Ammon's horn (tissue), 1 donor: ENCODE data around the gene RUNX3.
A peak's percentile ranks its signal among the peaks of the same experiment; 100 is the strongest.

ENCODE experiments used
- DNase-seq: peaks from one replicate; pipeline ENCODE4 v3.0.0-alpha.2; 2016; ENCODE audit warnings: low spot score

Gene RUNX3

DNA sequence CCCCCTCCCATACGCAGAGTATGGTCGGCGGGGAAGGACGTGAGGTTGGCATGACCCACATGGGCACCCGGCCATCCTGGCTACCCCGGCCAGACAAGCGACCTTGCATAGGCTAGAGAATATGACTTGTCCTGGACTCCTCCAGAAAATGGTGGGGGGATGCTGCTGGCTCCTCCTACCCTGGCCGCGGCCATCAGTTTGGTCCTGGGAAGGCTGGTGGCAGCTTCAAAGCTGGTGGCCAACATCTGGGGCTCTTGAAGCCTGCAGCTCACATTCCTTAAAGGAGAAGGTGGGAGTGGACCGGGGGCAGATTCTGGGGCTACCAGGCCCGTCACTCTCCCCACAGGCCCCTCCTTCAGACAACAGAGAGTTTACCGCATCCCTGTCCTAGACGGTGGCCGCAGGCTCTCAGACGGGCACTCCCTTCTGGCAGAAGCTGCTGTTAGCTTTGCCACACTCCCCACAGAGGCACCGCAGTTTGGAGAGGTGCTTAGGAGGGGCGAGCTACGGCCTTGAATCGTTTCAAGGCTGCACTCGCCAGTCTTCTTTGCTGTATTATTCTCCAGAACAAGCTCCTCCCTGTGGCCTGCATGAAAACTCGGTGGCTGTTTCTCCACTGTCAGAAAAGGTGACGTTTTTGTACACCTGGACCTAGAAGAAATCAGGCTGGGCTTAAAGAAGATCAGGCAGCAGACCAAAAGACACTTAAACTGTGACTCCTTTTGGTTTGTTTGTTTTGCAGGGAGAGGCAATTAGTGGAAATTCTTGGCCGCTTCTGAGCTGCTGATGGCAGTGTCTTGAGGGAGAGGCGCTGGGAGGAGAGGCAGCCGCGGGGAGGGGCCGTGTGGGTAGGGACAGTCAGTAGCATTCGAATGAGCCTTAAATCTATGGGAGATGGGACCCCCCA, 68.0 kb downstream of the RUNX3 start:
- no peak for DNase-seq

DNA sequence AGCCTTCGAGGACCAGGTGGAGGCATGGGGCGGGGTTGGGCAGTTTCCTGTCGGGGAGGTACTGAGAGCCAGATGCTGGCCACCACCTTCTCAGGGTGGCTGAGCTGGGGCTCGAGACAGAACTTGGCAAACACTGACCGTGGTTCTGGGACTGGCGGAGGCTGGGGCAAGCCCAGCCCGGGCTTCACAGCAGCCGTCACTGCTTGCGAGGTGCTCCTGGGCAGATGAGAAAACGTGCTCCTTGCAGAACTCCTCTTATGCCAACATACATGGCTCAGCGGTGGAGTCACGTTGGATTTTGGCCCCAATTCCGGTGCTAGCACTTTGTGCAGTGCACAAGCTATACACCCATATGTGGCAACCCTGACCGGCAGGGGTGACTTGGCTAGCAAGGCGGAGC, 69.2 kb downstream of the RUNX3 start:
- no peak for DNase-seq

DNA sequence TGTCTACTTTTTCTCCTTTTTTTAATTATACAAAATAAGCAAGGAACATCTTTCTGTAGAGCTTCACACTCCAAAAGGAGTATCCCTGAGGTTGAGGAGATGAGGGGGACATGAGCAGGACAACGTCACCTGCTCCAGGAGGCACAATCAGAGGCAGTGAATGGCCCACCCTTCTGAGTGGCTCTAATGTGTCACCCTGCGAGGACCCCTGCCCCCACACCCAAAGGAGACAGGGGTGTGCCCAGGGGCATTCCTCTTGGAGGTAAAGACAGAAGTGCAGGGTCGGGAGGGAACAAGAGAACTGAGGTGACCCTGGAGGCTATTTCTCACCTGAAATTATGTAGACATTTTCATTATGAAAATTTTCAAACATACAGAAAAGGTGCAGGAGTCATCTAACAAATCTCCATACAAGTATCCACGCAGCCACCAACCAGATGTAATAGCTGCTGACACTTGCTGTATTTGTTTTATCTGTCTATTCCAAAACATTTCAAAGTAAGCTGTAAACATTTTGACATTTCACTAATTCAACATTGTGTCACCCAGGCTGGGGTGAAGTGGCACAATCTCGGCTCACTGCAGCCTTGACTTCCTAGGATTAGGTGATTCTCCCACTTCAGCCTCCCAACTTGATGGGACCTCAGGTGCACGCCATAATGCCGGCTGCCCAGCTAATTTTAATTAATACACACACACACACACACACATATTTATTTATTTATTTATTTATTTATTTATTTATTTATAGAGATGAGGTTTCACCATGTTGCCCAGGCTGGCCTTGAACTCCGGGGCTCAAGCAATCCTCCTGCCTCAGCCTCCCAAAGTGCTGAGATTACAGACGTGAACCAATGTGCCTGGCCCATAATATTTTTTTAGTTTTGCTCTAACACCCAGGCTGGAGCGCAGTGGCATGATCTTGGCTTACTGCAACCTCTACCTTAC, 70.7 kb downstream of the RUNX3 start:
- no peak for DNase-seq

DNA sequence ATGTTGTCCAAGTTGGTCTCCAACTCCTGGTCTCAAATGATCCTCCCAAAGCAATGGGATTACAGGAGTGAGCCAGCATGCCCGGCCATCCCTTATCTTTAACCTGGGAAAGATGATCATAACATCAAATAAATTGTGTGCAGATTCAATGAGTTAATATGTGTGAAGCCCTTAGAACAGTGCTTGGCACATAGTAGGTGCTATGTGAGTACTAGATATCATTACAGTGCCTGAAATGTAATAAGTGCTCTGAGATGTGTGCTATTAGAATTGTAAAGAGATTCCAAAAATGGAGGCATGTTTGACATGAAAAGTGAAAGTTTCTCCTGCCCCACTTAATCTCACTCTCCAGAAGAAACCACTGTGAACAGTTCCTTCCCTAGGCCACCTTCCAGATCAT, 71.8 kb downstream of the RUNX3 start:
- DNase-seq = no peak

DNA sequence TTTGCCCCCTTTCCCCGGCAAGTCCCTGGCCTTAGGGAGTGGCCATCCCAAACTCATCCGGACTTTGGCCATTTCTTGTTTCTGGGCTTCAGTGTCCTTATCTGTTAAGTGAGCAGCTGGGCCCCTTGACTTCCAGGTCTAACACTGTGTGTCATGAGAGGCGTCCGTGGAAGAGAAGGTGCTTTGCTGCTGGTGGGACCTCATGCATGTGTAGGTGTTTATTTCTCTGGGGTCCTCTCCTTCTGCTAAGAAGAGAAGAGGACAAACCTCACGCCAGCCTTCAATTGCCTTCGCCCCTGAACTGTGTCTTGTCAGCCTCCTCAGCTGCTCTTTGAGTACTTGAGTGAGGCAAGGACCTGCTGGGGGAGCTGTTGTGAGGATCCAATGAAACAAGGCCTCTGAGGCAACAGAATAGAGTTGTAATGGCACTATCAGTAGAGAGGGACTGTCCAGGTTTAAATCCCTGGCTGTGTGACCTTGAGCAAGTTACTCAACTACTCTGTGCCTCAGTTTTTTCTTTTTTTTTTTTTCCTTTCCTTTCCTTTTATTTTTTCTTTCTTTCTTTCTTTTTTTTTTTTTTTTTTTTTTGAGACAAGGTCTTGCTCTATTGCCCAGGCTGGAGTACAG, 72.5 kb downstream of the RUNX3 start:
- no peak for DNase-seq

DNA sequence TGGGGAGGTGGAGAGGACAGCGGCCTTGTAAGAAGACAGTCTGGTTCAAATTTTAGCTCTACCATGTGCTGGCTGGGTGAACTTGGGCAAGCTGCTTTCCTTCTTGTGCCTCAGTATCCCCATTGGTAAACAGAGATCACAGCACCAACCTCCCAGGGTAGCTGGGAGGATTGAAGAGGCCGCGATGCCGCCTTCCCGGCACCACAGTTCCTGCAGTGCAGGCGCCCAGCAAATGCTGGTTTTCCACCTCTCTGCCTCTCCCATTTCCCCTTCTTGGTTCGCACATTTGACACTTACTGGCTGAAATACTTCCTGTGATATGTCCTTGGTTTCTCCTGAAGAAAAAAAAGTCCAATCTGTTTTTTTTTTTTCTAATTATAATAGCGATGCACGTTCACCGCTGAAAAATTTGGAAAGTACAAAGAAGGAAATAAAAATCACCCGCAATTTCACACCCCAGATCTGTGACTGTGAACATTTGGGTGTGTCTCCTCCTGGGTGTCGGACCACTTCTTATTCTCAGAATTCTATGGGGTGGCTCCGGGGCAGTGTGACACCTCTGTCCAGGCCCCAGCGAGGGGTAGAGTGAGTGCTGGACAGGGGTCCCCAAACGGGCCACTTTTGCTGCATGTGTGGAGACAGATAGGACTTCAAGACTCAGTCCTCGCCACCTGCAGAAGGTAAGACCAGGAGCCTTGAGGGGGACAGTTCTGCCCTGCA, 73.1 kb downstream of the RUNX3 start:
- DNase-seq = no peak

DNA sequence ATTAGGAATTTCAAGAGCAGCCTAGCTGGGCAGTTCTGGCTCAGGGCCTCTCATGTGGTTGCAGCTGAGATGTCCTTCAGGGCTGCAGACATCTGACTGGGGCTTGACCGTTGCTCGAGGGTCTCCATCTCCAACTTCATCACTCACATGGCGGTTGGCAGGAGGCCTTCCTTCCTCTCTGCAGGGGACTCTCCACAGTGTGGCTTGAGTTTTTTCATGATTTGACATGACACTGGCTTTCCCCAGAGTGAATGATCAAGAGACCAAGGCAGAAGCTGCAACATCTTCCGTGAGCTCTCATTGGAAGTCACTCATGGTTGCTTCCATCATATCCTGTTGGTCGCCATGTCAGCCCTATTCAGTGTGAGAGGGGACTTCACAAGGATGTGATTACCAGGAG, 74.6 kb downstream of the RUNX3 start:
- DNase-seq = no peak

DNA sequence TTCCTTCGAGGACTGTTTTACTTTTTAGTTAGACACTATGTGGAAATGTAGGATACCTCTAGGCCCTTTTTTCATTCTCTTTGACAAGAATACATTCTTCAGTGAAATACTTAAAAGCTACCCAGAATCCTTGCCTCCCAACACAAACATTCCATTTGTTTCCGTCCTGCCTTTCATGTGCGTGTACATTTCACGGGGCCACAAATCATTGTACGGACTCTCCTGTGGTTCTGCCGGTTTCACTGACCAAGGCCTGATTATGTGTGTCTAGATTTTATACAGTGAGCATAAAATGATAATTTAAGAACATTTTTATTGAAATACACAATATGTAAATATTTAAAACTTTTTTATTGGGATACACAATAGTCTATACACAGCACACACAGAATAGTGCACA, 76.4 kb downstream of the RUNX3 start:
- DNase-seq = no peak

DNA sequence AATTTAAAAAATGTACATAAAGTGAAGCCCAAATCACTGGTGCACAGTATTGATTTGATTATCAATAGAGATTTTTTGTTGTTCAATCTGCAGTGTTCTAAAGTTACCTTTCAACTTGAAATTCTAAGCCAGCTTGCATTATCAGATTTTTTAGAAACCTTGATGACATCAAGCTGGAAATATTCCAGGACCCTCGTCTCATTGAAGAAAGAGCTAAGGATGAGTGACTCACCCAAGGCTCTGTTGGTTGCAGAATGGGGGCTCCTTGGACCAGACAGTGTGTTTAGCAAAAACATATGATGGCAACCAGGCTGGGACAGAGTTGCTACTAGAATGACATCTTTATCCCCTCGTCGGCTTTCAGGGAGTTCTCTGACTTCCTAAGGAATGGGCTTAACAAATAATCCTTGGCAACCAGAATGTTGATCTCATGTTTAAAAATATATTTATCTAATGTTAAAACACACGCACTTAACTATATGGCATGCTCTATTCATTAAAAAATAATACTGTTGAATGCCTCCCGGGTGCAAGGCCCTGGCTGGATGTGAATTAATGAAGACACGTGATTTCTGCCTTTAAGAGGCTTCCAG, 79.7 kb downstream of the RUNX3 start:
- DNase-seq = no peak

DNA sequence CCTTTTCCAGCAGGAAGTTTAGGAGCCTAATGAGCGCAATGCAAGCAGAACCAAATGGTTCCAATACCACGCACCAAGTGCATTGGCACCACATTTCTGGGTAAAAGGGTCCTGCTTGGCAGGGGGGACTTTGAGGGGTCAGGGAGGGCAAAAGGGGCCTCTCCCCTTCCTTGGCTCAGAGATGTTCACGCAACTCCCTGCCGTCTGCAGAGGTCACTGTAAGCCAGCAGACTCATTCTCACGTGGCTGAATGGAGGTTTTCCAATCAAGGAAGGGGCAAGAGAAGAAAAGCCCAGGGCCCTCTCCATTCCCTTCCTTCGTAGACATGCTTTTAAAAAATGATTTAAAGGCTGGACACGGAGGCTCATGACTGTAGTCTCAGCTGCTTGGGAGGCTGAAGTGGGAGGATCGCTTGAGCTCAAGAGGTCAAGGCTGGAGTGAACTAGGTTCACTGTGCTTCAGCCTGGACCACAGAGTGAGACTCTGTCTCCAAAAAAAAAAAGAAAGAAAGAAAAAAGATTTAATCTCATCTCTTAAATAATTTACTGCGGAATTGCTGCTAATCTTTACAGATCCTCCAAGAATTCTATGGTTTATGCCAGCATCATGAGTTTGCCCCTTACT, 80.3 kb downstream of the RUNX3 start:
- peak; percentile 33 for DNase-seq
